Lung (tissue), 12 donors: ENCODE data around the gene DET1. TPM values are rescaled to one million over a fixed set of nuclear protein-coding genes. Genes with fewer than 3 reads are reported as not detected.

Experiments
- ATAC-seq: fragments of 200-7000 bp; cut with Tn5 transposase; one replicate; pipeline ENCODE4 v1.9.1; 2020; ENCODE audit warnings: moderate number of reproducible peaks; ENCODE audit not compliant: insufficient read depth, low FRiP score
- DNase-seq, 3 donors: peaks; one replicate each; pipeline ENCODE4 v3.0.0-alpha.2; 2013 to 2017
- H3K27ac ChIP-seq, 2 donors: one replicate each; pipeline ENCODE4 v1.5.1; 2013; ENCODE audit warnings: mild to moderate bottlenecking in 2 of 2, moderate library complexity in 2 of 2, control low read depth in 1 of 2, inconsistent platforms in 1 of 2, low read depth in 1 of 2, low read length in 1 of 2
- H3K27me3 ChIP-seq, 3 donors: one replicate each; pipeline ENCODE4 v1.5.1; 2013; ENCODE audit warnings: low read length in 2 of 3; ENCODE audit not compliant: control insufficient read depth in 3 of 3, insufficient read depth in 3 of 3
- H3K36me3 ChIP-seq, 4 donors: one replicate each; pipeline ENCODE4 v1.5.1; 2013; ENCODE audit warnings: low read length in 4 of 4, mild to moderate bottlenecking in 1 of 4, moderate library complexity in 1 of 4; ENCODE audit not compliant: control insufficient read depth in 4 of 4, insufficient read depth in 4 of 4
- H3K4me1 ChIP-seq, 5 donors: one replicate each; pipeline ENCODE4 v1.5.1; 2013; ENCODE audit warnings: low read length in 5 of 5, mild to moderate bottlenecking in 2 of 5, moderate library complexity in 1 of 5; ENCODE audit not compliant: control insufficient read depth in 5 of 5, insufficient read depth in 5 of 5
- H3K4me3 ChIP-seq: one replicate; pipeline ENCODE4 v1.5.1; 2013; ENCODE audit warnings: mild to moderate bottlenecking, control low read depth, moderate library complexity
- H3K9ac ChIP-seq, 2 donors: one replicate each; pipeline ENCODE4 v1.5.1; 2013; ENCODE audit warnings: low read length in 2 of 2, control low read depth in 1 of 2; ENCODE audit not compliant: insufficient read depth in 1 of 2
- H3K9me3 ChIP-seq, 4 donors: one replicate each; pipeline ENCODE4 v1.5.1; 2013; ENCODE audit warnings: low read length in 3 of 4, mild to moderate bottlenecking in 1 of 4, moderate library complexity in 1 of 4; ENCODE audit not compliant: control insufficient read depth in 4 of 4, insufficient read depth in 3 of 4
- CTCF ChIP-seq: IDR thresholded peaks from 2 replicates; pipeline ENCODE4 v1.5.1; 2012; ENCODE audit warnings: mild to moderate bottlenecking; ENCODE audit errors: control extremely low read depth, extremely low read depth
- WGBS, 2 donors: extraction: QIAGEN DNeasy Blood & Tissue Kit; methylation state at CpG; one replicate each; pipeline ENCODE4 v1.1.7; 2013; 5-methylcytosine and 5-hydroxymethylcytosine counted together
- polyA plus RNA-seq, 2 donors: library from polyadenylated mRNA; stranded (reverse); fragments of 200-250 nt; gene quantifications; one replicate each; pipeline ENCODE4 v1.2.1, GENCODE V29; 2013
- total RNA-seq, 2 donors: library from RNA; depleted of rRNA in 1 of 2; stranded (reverse); fragments of >200 nt in 1 of 2; gene quantifications; one replicate each; pipeline ENCODE4 v1.2.1, GENCODE V29; 2014 to 2021
- donor health status: control.
- donor health status: control.
- donor health status: Bipolar disorder and iron deficiency.
- donor health status: healthy.
- donor health status: DM: yes; HTN: yes; CAD: no.

The DET1 gene
- total and polyA plus RNA-seq, 4 donors: 2.9 to 13.7 (median 4.4) TPM

- Histone ChIP-seq H3K4me3 (no peak overlapping the region), H3K9ac (no peak overlapping the region), H3K4me1 (no peaks in the 10 kb centered on the region), H3K9me3 (no peaks in the 10 kb centered on the region), H3K27me3 (no peaks in the 10 kb centered on the region), H3K36me3 (no peaks in the 10 kb centered on the region), H3K27ac (no peak overlapping the region)
- TF ChIP-seq CTCF: no peak
- ATAC-seq (no peak), DNase-seq (no peak)
- WGBS, 2 donors: 87 to 91% methylated on average over 10 of the region's 10 CpGs
Measured at GRCh38 chr15:88493844-88494243, 52.6 kb downstream of the DET1 start.

GRCh38 chr15:88491158-88491557 is 55.3 kb downstream of the DET1 start:
- DNase-seq: no peak
- no peak overlapping the region for H3K9ac ChIP-seq
- ATAC-seq: no peak
- peaks cover 0 to 6% (median 0%) of the 10 kb centered on the region in 3 donors for H3K27me3 ChIP-seq
- no peak overlapping the region for H3K4me3 ChIP-seq
- no peaks in the 10 kb centered on the region for H3K36me3 ChIP-seq
- no peak overlapping the region for H3K27ac ChIP-seq
- TF ChIP-seq CTCF: no peak
- no peaks in the 10 kb centered on the region for H3K9me3 ChIP-seq
- H3K4me1 ChIP-seq: no peaks in the 10 kb centered on the region
- WGBS, 2 donors: 56 to 66% methylated on average over 10 of the region's 10 CpGs

DNA sequence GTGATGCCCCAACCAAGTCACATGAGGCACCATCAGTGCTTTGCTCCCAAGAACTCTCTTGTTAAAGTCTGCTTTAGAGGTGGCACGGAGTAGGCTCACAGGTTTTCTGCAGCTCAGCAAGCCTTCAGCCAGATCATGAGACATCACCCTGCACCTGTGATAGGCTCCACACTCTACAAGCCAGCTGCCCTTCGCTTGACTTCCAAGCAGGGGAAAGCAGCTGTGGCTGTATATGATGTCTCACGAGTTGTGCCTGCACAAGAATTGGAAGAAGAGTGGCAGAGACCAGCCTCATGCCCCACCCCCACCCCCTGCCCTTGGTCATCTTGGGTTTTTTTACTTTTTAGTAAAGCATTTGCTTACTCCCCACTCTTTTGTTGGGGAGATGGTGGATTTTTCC is 56.4 kb downstream of the DET1 start:
- ATAC-seq (no peak), DNase-seq (no peak)
- H3K9ac ChIP-seq: no peak overlapping the region
- H3K9me3 ChIP-seq: no peaks in the 10 kb centered on the region
- TF ChIP-seq CTCF: no peak
- no peak overlapping the region for H3K27ac ChIP-seq
- no peak overlapping the region for H3K4me3 ChIP-seq
- no peaks in the 10 kb centered on the region for H3K4me1 ChIP-seq
- peaks cover 0 to 8% (median 0%) of the 10 kb centered on the region in 3 donors for H3K27me3 ChIP-seq
- H3K36me3 ChIP-seq: no peaks in the 10 kb centered on the region
- WGBS, 2 donors: 89 to 91% methylated on average over 3 of the region's 3 CpGs

GRCh38 chr15:88489321-88489720 is 57.2 kb downstream of the DET1 start:
- ATAC-seq (no peak), DNase-seq (no peak)
- H3K27me3 ChIP-seq: peaks cover 0 to 8% (median 0%) of the 10 kb centered on the region in 3 donors
- H3K9ac ChIP-seq: no peak overlapping the region
- H3K27ac ChIP-seq: no peak overlapping the region
- no peaks in the 10 kb centered on the region for H3K36me3 ChIP-seq
- no peaks in the 10 kb centered on the region for H3K9me3 ChIP-seq
- no peaks in the 10 kb centered on the region for H3K4me1 ChIP-seq
- no peak overlapping the region for H3K4me3 ChIP-seq
- WGBS, 2 donors: 86 to 88% methylated on average over 4 of the region's 4 CpGs
- TF ChIP-seq CTCF: no peak
